Measurements from ENCODE around the gene TMEM129.
"Not testable (repeated sequence)": the region's sequence is repeated elsewhere in the genome, so short reads cannot be mapped to it uniquely, and the experiment has no call there.

TMEM129 gene

DNA sequence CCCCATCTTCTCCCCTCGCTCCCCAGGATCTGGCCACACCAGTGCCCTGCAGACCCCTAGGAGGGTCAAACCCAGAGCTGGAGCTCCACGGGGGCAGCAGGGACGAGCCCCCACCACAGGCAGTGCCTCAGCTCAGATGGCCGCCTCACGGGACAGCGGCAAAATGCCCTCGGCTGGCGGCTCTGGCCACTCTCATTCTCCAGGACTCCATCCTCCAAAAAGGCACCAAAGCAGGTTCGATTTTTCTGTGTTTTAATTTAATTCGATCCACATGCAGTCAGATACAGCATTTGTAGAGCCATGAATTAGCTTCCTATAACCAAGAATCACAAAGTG, 45.4 kb downstream of the TMEM129 start:
- TF ChIP-seq, protein P1, sequence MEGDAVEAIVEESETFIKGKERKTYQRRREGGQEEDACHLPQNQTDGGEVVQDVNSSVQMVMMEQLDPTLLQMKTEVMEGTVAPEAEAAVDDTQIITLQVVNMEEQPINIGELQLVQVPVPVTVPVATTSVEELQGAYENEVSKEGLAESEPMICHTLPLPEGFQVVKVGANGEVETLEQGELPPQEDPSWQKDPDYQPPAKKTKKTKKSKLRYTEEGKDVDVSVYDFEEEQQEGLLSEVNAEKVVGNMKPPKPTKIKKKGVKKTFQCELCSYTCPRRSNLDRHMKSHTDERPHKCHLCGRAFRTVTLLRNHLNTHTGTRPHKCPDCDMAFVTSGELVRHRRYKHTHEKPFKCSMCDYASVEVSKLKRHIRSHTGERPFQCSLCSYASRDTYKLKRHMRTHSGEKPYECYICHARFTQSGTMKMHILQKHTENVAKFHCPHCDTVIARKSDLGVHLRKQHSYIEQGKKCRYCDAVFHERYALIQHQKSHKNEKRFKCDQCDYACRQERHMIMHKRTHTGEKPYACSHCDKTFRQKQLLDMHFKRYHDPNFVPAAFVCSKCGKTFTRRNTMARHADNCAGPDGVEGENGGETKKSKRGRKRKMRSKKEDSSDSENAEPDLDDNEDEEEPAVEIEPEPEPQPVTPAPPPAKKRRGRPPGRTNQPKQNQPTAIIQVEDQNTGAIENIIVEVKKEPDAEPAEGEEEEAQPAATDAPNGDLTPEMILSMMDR (conservative IDR thresholded peaks at IDR 0.05; ENCODE audit: control insufficient read depth, insufficient read depth, low read depth, low read length) = no peak
- H3K4me3 ChIP-seq (ENCODE audit: control insufficient read depth, low read depth, low read length) = no peak overlapping the region
- DNase-seq (ENCODE audit: low read depth) = no peak

DNA sequence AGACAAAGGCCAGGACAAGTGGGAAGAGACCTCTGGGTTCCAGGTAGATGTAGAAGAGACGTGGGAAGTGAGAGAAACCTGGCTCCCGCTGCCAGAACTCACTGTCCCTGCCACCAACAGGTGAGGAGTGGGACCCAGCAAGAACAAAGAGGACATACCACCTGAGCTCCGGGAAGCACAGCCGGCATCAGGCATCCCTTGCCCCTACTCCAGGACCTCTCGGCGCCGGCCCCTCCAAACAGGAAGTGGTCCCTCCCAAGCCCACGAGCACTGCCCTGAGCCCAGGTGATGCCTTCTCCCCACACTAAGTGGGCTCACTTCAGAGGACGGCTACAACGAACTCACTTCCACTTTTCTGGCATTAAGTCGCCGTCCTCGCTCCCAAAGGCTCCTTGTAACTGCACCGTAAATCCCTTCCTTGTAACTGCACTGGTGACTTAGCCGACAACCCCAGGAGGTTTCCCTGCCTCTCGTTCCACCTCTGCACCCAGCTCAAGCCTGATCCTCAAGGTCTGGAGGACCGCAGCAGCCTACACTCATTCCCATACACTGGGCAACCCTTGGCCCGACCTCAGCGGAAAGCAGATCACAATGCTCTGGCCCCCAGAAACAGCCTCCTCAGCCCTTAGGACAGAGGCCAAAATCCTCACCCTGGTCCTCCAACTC, 45.9 kb downstream of the TMEM129 start:
- H3K4me3 ChIP-seq (ENCODE audit: control insufficient read depth, low read depth, low read length) = no peak overlapping the region
- DNase-seq (ENCODE audit: low read depth) = no peak
- TF ChIP-seq, protein P1 (conservative IDR thresholded peaks at IDR 0.05; ENCODE audit: control insufficient read depth, insufficient read depth, low read depth, low read length) = no peak

DNA sequence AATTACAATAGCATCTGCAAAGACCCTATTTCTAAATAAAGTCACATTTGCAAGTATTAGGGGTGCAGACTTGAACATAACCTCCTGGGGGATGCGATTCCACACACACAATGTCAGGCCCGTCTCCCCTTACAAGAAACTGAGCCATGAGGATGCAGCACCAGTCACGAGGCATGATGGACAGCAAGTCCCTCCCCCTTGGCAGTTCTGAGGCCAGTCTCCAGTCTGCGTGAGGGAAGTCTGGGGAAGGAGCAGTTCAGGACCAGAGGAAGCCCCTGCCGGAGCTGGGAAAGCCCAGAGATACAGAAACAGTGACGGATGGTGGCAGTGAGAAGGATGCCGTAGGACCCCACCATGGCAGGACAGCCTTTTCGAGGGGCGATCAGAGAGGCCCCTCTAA, 46.4 kb downstream of the TMEM129 start:
- H3K4me3 ChIP-seq (ENCODE audit: control insufficient read depth, low read depth, low read length) = no peak overlapping the region
- no peak for DNase-seq (ENCODE audit: low read depth)
- TF ChIP-seq, protein P1 (conservative IDR thresholded peaks at IDR 0.05; ENCODE audit: control insufficient read depth, insufficient read depth, low read depth, low read length) = no peak

DNA sequence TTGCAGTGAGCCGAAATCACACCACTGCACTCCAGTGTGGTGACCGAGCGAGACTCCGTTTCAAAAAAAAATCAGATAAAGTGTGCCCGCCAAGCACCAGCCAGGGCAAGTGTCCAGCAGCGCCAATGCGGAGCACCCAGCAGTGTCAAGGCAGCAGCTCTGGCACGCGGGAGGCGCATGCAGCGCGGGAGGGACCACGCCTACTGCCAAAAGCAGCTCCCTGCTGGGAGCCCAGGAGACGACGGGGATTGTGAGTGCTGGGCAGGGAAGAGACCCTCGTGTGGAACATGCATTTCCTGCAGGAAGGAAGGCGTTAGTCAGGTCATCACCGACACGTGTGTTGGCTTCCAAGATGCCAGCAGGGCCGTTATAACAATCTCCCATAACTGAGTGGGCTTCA, 47.5 kb downstream of the TMEM129 start:
- TF ChIP-seq, protein P1 (conservative IDR thresholded peaks at IDR 0.05; ENCODE audit: control insufficient read depth, insufficient read depth, low read depth, low read length) = no peak
- no peak for DNase-seq (ENCODE audit: low read depth)
- no peak overlapping the region for H3K4me3 ChIP-seq (ENCODE audit: control insufficient read depth, low read depth, low read length)

DNA sequence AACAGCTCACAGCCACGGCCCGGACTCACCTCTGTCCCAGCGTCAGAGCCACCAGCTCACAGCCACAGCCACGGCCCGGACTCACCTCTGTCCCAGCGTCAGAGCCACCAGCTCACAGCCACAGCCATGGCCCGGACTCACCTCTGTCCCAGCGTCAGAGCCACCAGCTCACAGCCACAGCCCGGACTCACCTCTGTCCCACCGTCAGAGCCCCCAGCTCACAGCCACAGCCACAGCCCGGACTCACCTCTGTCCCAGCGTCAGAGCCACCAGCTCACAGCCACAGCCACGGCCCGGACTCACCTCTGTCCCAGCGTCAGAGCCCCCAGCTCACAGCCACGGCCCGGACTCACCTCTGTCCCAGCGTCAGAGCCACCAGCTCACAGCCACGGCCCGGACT, 50.1 kb downstream of the TMEM129 start:
- not testable (repeated sequence) for H3K4me3 ChIP-seq (ENCODE audit: control insufficient read depth, low read depth, low read length); DNase-seq (ENCODE audit: low read depth)

DNA sequence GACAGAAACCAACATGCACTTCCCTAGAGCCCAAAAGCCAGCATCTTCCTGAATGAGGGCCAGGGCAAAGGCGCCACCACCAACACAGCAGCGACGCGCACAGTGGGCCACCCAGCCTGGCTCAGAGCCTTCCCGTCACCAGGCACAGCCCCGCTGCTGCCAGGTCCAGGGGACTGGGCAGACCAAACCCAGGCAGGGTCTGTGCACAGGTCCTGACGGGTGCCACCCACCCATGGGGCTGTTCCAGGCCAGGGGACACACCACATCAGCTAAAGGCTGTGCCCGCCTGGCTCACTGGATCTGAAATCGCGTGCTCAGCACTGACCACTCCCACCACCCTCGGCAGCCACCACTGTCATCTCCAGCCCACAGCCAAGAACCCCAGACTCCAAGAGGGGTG, 50.8 kb downstream of the TMEM129 start:
- TF ChIP-seq, protein P1 (conservative IDR thresholded peaks at IDR 0.05; ENCODE audit: control insufficient read depth, insufficient read depth, low read depth, low read length) = no peak
- no peak for DNase-seq (ENCODE audit: low read depth)

DNA sequence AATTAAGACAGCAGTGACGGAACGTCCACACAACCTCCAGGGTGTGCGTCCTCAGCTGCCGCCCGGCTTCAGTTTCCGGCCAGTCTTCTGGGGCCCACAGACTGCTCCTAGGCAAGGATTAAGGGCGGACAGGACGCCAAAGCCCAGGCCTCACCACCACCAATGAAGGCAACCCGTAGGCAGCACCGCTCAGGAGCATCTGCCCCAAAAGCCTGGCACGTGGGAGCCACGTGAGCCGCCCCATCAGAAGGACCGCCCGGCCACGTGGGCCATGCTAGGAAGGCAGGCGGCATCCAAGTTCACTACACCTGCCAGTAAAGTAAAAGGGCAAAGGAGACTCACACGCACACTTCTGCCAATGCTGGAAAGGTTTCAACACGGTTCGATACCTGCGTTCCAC, 51.3 kb downstream of the TMEM129 start:
- TF ChIP-seq, protein P1 (conservative IDR thresholded peaks at IDR 0.05; ENCODE audit: control insufficient read depth, insufficient read depth, low read depth, low read length) = no peak
- DNase-seq (ENCODE audit: low read depth) = no peak
- no peak overlapping the region for H3K4me3 ChIP-seq (ENCODE audit: control insufficient read depth, low read depth, low read length)

More for the DNA sequence above, 50.8 kb downstream of the TMEM129 start:
- no peak overlapping the region for H3K4me3 ChIP-seq (ENCODE audit: control insufficient read depth, low read depth, low read length)

All from fibroblast of mammary gland (primary cell).